ENCODE data around the gene PER3. TPM values are rescaled to one million over a fixed set of nuclear protein-coding genes. Genes with fewer than 3 reads are reported as not detected.

Gene PER3
- total and polyA plus RNA-seq, 2 of the 13 experiments (the other 11 are each of a cell fraction or from before 2014, with no cell fraction given) = 3.0 to 6.0 TPM

DNA sequence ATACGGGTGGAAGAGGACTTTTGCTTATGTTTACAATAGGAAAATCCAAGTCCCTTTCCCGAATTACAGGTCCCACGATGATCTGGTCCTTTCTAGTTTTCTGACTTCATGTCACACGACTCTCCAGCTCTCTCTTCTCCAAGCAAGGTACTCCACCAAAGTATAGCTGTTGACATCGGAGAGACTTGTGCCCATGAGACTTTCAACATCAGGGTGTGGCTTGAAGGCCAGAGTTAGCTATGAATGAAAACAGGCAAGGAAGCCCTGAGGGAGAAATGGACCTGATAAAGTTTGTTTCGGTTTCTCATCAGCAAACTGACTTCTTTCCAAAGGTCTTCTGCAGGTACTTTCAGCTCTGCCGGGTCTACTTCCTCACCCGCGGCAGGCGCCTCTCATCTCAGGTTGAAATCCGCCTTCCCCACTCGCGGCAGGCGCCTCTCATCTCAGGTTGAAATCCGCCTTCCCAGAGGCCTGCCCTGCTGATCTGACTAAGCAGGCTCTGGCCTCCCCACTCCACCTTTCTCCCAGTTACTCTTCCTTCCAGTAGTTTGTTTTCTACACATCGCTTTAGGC is 2.1 kb upstream of the PER3 start:
- intact Hi-C loops (cut with micrococcal nuclease; ENCODE audit: unreplicated experiment) (no loop called here), in situ Hi-C loops (cut with HindIII; ENCODE audit: extremely low pct_ligation_motif_present, low pct_unique_long_range_greater_than_20kb) (no loop called here)
- H3K27ac ChIP-seq (ENCODE audit: extremely low read length, insufficient read depth, low read length) = no peak overlapping the region
- no peaks in the 10 kb centered on the region for H3K9me3 ChIP-seq (ENCODE audit: low read length)
- DNase-seq (ENCODE audit: low spot score) (no peak), FAIRE-seq (no peak), ATAC-seq (no peak)
- no peak overlapping the region for H2AFZ ChIP-seq (ENCODE audit: low read length)
- H3K4me3 ChIP-seq (replicated peaks in 1 of 3; ENCODE audit: insufficient read depth in 1 of 3, low read depth in 2 of 3, low read length in 3 of 3) = no peak overlapping the region
- no peak overlapping the region for H3K9ac ChIP-seq (ENCODE audit: insufficient read depth, low read depth, low read length)
- peaks cover 1% of the 10 kb centered on the region for H3K79me2 ChIP-seq (ENCODE audit: insufficient read depth, low read length)
- no TSS peak for BruUV-seq (replicated peaks)
- TF ChIP-seq ZBTB33 (CRISPR knock-in tag; IDR thresholded peaks at IDR 0.05) (peak; percentile 71), ZNF616 (CRISPR knock-in tag; IDR thresholded peaks at IDR 0.05; ENCODE audit: low read depth) (no peak), SMAD1 (CRISPR knock-in tag; IDR thresholded peaks at IDR 0.05; ENCODE audit: borderline replicate concordance, low read depth) (no peak), ZNF749 (CRISPR knock-in tag; IDR thresholded peaks at IDR 0.05; ENCODE audit: borderline replicate concordance) (no peak), ZFP1 (CRISPR knock-in tag; IDR thresholded peaks at IDR 0.05) (no peak)
- no peak overlapping the region for H3K4me2 ChIP-seq (ENCODE audit: low read depth, low read length)
- WGBS (ENCODE audit: low lambda C conversion rate) = 95% methylated on average over 16 of the region's 16 CpGs
- ChIA-PET POLR2A (interaction anchor here (1.9 kb wide), 1 partner anchor 11 kb away, joined by 8 read pairs; the partner anchor contains the start of gene VAMP3), CTCF (ENCODE audit: low intra/inter-chr PET ratio, low total read pairs) (no interaction called here)
- no peaks in the 10 kb centered on the region for H4K20me1 ChIP-seq (ENCODE audit: insufficient read depth, low read length)
- H3K27me3 ChIP-seq (ENCODE audit: control insufficient read depth in 1 of 2, insufficient read depth in 2 of 2, low read length in 2 of 2) = no peaks in the 10 kb centered on the region
- peaks cover 28% of the 10 kb centered on the region for H3K4me1 ChIP-seq (ENCODE audit: insufficient read depth, low read length)
- H3K36me3 ChIP-seq (replicated peaks in 1 of 2; ENCODE audit: control insufficient read depth in 1 of 2, insufficient read depth in 2 of 2, low read length in 2 of 2) = peaks cover 9 to 37% of the 10 kb centered on the region in 2 experiments; a peak in 4 of 5 replicates
